GM12872 (cell line): ENCODE data around the gene SIPA1L2.

Experiments
- CTCF ChIP-seq: IDR thresholded peaks from 3 replicates; pipeline ENCODE4 v1.5.1; 2011; ENCODE audit warnings: low read depth, mild to moderate bottlenecking, low read length, moderate library complexity; ENCODE audit not compliant: insufficient read depth

The SIPA1L2 gene

GRCh38 chr1:232610192-232610901, 19.6 kb downstream of the SIPA1L2 start:
- no peak for TF ChIP-seq CTCF

GRCh38 chr1:232608427-232608826, 21.5 kb downstream of the SIPA1L2 start:
- TF ChIP-seq CTCF: no peak

GRCh38 chr1:232602622-232603021, 27.3 kb downstream of the SIPA1L2 start:
- TF ChIP-seq CTCF: 0 out of 3 replicates have a peak, but pooled peaks have one; percentile 30

GRCh38 chr1:232600424-232601258, 29.3 kb downstream of the SIPA1L2 start:
- 0 out of 3 replicates have a peak, but pooled peaks have one; percentile 23 for TF ChIP-seq CTCF

- no peak for TF ChIP-seq CTCF
Measured at GRCh38 chr1:232599178-232600041, 30.5 kb downstream of the SIPA1L2 start.

GRCh38 chr1:232598837-232599177, 31.1 kb downstream of the SIPA1L2 start:
- TF ChIP-seq CTCF: no peak

- TF ChIP-seq CTCF: no peak
Measured at GRCh38 chr1:232598133-232598532, 31.8 kb downstream of the SIPA1L2 start.
